Hepatocyte (in vitro differentiated cells): ENCODE measurements around the gene ERG. TPM values are rescaled to one million over a fixed set of nuclear protein-coding genes. Genes with fewer than 3 reads are reported as not detected.

Source experiments
- DNase-seq: peaks from one replicate; pipeline ENCODE4 v3.0.0-alpha.2; 2016; ENCODE audit warnings: low spot score
- H2AFZ ChIP-seq: fragments of 200-600 bp; sonication (generic); 2 replicates; pipeline ENCODE4 v1.6.0; 2016; ENCODE audit warnings: antibody characterized with exemption, mild to moderate bottlenecking
- H3K27ac ChIP-seq: fragments of 200-600 bp; sonication (generic); 2 replicates; pipeline ENCODE4 v1.5.1; 2016; ENCODE audit warnings: mild to moderate bottlenecking
- H3K27me3 ChIP-seq: fragments of 200-600 bp; sonication (generic); 2 replicates; pipeline ENCODE4 v1.6.1; 2016
- H3K36me3 ChIP-seq: fragments of 200-600 bp; sonication (generic); replicated peaks from 2 replicates; pipeline ENCODE4 v1.5.1; 2016; ENCODE audit warnings: low read depth; ENCODE audit not compliant: insufficient read depth
- H3K4me1 ChIP-seq: fragments of 200-600 bp; sonication (generic); 2 replicates; pipeline ENCODE4 v1.5.1; 2016; ENCODE audit warnings: mild to moderate bottlenecking, moderate library complexity; ENCODE audit not compliant: insufficient read depth
- H3K4me2 ChIP-seq: fragments of 200-600 bp; sonication (generic); 2 replicates; pipeline ENCODE4 v1.6.0; 2016
- H3K4me3 ChIP-seq: fragments of 200-600 bp; sonication (generic); 2 replicates; pipeline ENCODE4 v1.5.1; 2016; ENCODE audit warnings: mild to moderate bottlenecking
- H3K79me2 ChIP-seq: fragments of 200-600 bp; sonication (generic); 2 replicates; pipeline ENCODE4 v1.6.0; 2017; ENCODE audit warnings: mild to moderate bottlenecking
- H3K9me2 ChIP-seq: fragments of 200-600 bp; sonication (generic); replicated peaks from 2 replicates; pipeline ENCODE4 v1.6.0; 2017; ENCODE audit warnings: mild to moderate bottlenecking; ENCODE audit not compliant: insufficient read depth
- H3K9me3 ChIP-seq: fragments of 200-600 bp; sonication (generic); 2 replicates; pipeline ENCODE4 v1.5.1; 2016; ENCODE audit warnings: low read depth, mild to moderate bottlenecking
- H4K20me1 ChIP-seq: fragments of 200-600 bp; sonication (generic); 2 replicates; pipeline ENCODE4 v1.6.0; 2016; ENCODE audit warnings: mild to moderate bottlenecking; ENCODE audit not compliant: insufficient read depth, poor library complexity, severe bottlenecking
- CTCF ChIP-seq: fragments of 200-600 bp; sonication (generic); IDR thresholded peaks from 2 replicates; pipeline ENCODE4 v1.5.1; 2016; ENCODE audit warnings: antibody characterized with exemption, mild to moderate bottlenecking; ENCODE audit not compliant: poor library complexity
- EZH2 ChIP-seq: fragments of 200-600 bp; sonication (generic); IDR thresholded peaks from 2 replicates; pipeline ENCODE4 v1.6.1; 2016; ENCODE audit warnings: antibody characterized with exemption, mild to moderate bottlenecking, borderline replicate concordance
- EZH2phosphoT487 ChIP-seq: fragments of 200-600 bp; sonication (generic); IDR thresholded peaks from one replicate; pipeline ENCODE4 v1.6.1; 2018; ENCODE audit warnings: antibody characterized with exemption, mild to moderate bottlenecking, low read depth, moderate library complexity; ENCODE audit not compliant: unreplicated experiment, severe bottlenecking
- WGBS: methylation state at CpG from one replicate; pipeline ENCODE4 v1.1.6; 2016; ENCODE audit warnings: low lambda C conversion rate; ENCODE audit errors: missing lambda C conversion rate; 5-methylcytosine and 5-hydroxymethylcytosine counted together
- polyA plus RNA-seq: library from polyadenylated mRNA; unstranded; fragments of >200 nt; fragmentation: Nextera tagmentation; extraction: Ambion mirVana; gene quantifications from 2 replicates; pipeline ENCODE4 v1.2.1, GENCODE V29; 2016
- small RNA-seq: library from RNA; depleted of rRNA; stranded (forward); fragments of <200 nt; gene quantifications from one replicate; pipeline ENCODE3, GENCODE V24; 2014
- total RNA-seq: library from RNA; depleted of rRNA; stranded (reverse); fragments of >200 nt; gene quantifications from 2 replicates; pipeline ENCODE4 v1.2.3, GENCODE V29; 2014

ERG gene
- total and polyA plus RNA-seq, 2 experiments from 2014 or later = 2.5 to 5.1 TPM

- 85% methylated on average over 2 of the region's 2 CpGs for WGBS
- Histone ChIP-seq H3K9me3 (no peaks in the 10 kb centered on the region), H3K4me2 (no peak overlapping the region), H3K4me1 (no peaks in the 10 kb centered on the region), H3K27ac (no peak overlapping the region), H4K20me1 (no peaks in the 10 kb centered on the region), H3K9me2 (no peaks in the 10 kb centered on the region), H3K27me3 (no peaks in the 10 kb centered on the region), H3K36me3 (no peaks in the 10 kb centered on the region), H3K79me2 (no peaks in the 10 kb centered on the region), H3K4me3 (no peak overlapping the region), H2AFZ (no peak overlapping the region)
- TF ChIP-seq CTCF (no peak), EZH2phosphoT487 (no peak), EZH2 (no peak)
- DNase-seq = no peak
Measured at GRCh38 chr21:38330666-38331065, 167.6 kb downstream of the ERG start.

Small RNA genes within 50 kb of the gene (small RNA-seq; reads per million reads assigned to genes)
- not detected for gene SNRPGP13

Other genes with a start within 250 kb of the ERG start
- gene KCNJ15, start 241.5 kb downstream of the ERG start, total RNA-seq = 0.40 and 0.43 TPM in 2 replicates
- 0.27 and 0.88 TPM in 2 replicates for gene KCNJ15, start 241.5 kb downstream of the ERG start, polyA plus RNA-seq